Body of pancreas (tissue), 4 donors: ENCODE data around the gene SYNJ1. TPM values are rescaled to one million over a fixed set of nuclear protein-coding genes. Genes with fewer than 3 reads are reported as not detected.
"Not testable (repeated sequence)": the region's sequence is repeated elsewhere in the genome, so short reads cannot be mapped to it uniquely, and the experiment has no call there.

Source experiments
- ATAC-seq: fragments of 150-250 bp; one replicate; pipeline ENCODE4 v1.9.1; 2016
- DNase-seq, 4 donors: peaks; one replicate each; pipeline ENCODE4 v3.0.0-alpha.2; 2019
- H3K27ac ChIP-seq, 4 donors: fragments of 200-600 bp; sonication (generic); 1 replicate in 3 of 4; 2 replicates in 1 of 4; pipeline versions ENCODE4 v1.5.1 to v1.6.1; 2016 to 2019; ENCODE audit warnings: mild to moderate bottlenecking in 1 of 4, mixed read lengths in 1 of 4, moderate library complexity in 1 of 4
- H3K27me3 ChIP-seq, 2 donors: fragments of 200-600 bp; sonication (generic); one replicate each; pipeline ENCODE4 v1.6.0; 2016; ENCODE audit warnings: mild to moderate bottlenecking in 1 of 2
- H3K36me3 ChIP-seq, 2 donors: fragments of 200-600 bp; sonication (generic); replicated peaks in 1 of 2; 2 replicates each; pipeline ENCODE4 v1.5.1; 2016; ENCODE audit warnings: low read depth in 2 of 2; ENCODE audit not compliant: insufficient read depth in 1 of 2
- H3K4me1 ChIP-seq: fragments of 200-600 bp; sonication (generic); one replicate; pipeline ENCODE4 v1.6.0; 2016
- H3K4me3 ChIP-seq, 2 donors: fragments of 200-600 bp; sonication (generic); 1 replicate in 1 of 2; 2 replicates in 1 of 2; pipeline ENCODE4 v1.5.1; 2016 to 2019
- H3K9me3 ChIP-seq, 3 donors: fragments of 200-600 bp; sonication (generic); 1 replicate in 2 of 3; 2 replicates in 1 of 3; pipeline ENCODE4 v1.5.1; 2016
- CTCF ChIP-seq, 7 experiments: fragments of 450-650 bp in 4 of 7; fragments of 200-600 bp in 3 of 7; sonication (generic) in 3 of 7; IDR thresholded peaks; one replicate each; pipeline ENCODE4 v1.5.1; 2016 to 2019; ENCODE audit warnings: antibody characterized with exemption in 7 of 7
- POLR2A ChIP-seq, 3 donors: fragments of 450-650 bp; IDR thresholded peaks; one replicate each; pipeline ENCODE4 v1.6.1; 2016; ENCODE audit warnings: antibody characterized with exemption in 3 of 3, mild to moderate bottlenecking in 2 of 3
- WGBS, 2 donors: methylation state at CpG; one replicate each; pipeline ENCODE4 v1.1.5; 2017; 5-methylcytosine and 5-hydroxymethylcytosine counted together
- intact Hi-C: fragments of 100-400 bp; cut with DNase I; formaldehyde crosslinking; loops from one replicate; pipeline ENCODE4 v1.15.1; 2023
- total RNA-seq, 2 donors: library from RNA; depleted of rRNA; stranded (reverse); fragments of >200 nt; gene quantifications; one replicate each; pipeline ENCODE4 v1.1.0, GENCODE V29; 2016

Gene SYNJ1
- total RNA-seq, 2 donors from 2014 or later = 4.6 to 4.7 TPM

DNA sequence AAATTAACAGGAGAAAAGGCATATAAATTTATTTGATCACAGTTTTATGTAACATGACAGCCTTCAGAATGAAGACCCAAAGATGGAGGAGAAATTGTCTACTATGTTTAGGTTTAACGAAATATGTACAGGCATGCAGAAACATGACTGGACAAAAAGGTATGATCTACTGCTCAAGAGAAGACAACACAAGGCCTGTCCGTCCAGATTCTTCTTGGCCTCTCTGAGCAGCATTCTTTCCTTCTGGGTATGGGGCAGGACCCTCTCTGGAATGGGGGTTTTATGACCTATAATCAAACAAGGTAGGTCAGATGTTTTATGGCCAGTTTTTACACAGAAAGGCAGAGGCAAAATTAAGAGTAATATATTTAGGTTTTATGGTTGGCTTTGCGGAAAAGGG, 13.5 kb upstream of the SYNJ1 start:
- H3K27ac ChIP-seq = no peak overlapping the region
- H3K9me3 ChIP-seq = no peaks in the 10 kb centered on the region
- WGBS, 2 donors = 96% methylated on average over 3 of the region's 3 CpGs
- H3K4me1 ChIP-seq = no peaks in the 10 kb centered on the region
- DNase-seq = no peak
- TF ChIP-seq POLR2A (IDR thresholded peaks at IDR 0.05) (no peak), CTCF (IDR thresholded peaks at IDR 0.05) (no peak)
- H3K27me3 ChIP-seq = no peaks in the 10 kb centered on the region
- H3K4me3 ChIP-seq = no peak overlapping the region
- peaks cover 4 to 20% of the 10 kb centered on the region in 2 donors for H3K36me3 ChIP-seq
- intact Hi-C loops = no loop called here
- no peak for ATAC-seq

GRCh38 chr21:32739946-32740345, 12.1 kb upstream of the SYNJ1 start:
- no peaks in the 10 kb centered on the region for H3K9me3 ChIP-seq
- WGBS, 2 donors = 96 to 100% methylated on average over 2 of the region's 2 CpGs
- no peak overlapping the region for H3K4me3 ChIP-seq
- H3K36me3 ChIP-seq = peaks cover 4 to 18% of the 10 kb centered on the region in 2 donors
- intact Hi-C loops = no loop called here
- H3K4me1 ChIP-seq = no peaks in the 10 kb centered on the region
- H3K27ac ChIP-seq = no peak overlapping the region
- H3K27me3 ChIP-seq = no peaks in the 10 kb centered on the region
- ATAC-seq = no peak
- TF ChIP-seq CTCF (IDR thresholded peaks at IDR 0.05) (no peak), POLR2A (IDR thresholded peaks at IDR 0.05) (no peak)
- no peak for DNase-seq

GRCh38 chr21:32736083-32736482, 8.3 kb upstream of the SYNJ1 start:
- ATAC-seq, H3K27me3 ChIP-seq, H3K36me3 ChIP-seq, H3K4me1 ChIP-seq, DNase-seq, H3K4me3 ChIP-seq, H3K9me3 ChIP-seq, H3K27ac ChIP-seq, intact Hi-C loops: not testable (repeated sequence)
- 84 to 91% methylated on average over 4 of the region's 4 CpGs for WGBS, 2 donors

GRCh38 chr21:32735524-32735923, 7.7 kb upstream of the SYNJ1 start:
- WGBS, 2 donors = 84 to 92% methylated on average over 2 of the region's 2 CpGs
- Histone ChIP-seq H3K4me3 (no peak overlapping the region), H3K27me3 (no peaks in the 10 kb centered on the region), H3K36me3 (peaks cover 0 to 4% of the 10 kb centered on the region in 2 donors), H3K4me1 (no peaks in the 10 kb centered on the region), H3K9me3 (no peaks in the 10 kb centered on the region), H3K27ac (no peak overlapping the region)
- intact Hi-C loops = no loop called here
- no peak for ATAC-seq
- TF ChIP-seq POLR2A (IDR thresholded peaks at IDR 0.05) (no peak), CTCF (IDR thresholded peaks at IDR 0.05) (no peak)
- no peak for DNase-seq

- WGBS, 2 donors = 87 to 93% methylated on average over 5 of the region's 5 CpGs
- Histone ChIP-seq H3K4me1 (no peaks in the 10 kb centered on the region), H3K27ac (no peak overlapping the region), H3K36me3 (peaks cover 0 to 4% of the 10 kb centered on the region in 2 donors), H3K9me3 (no peaks in the 10 kb centered on the region), H3K4me3 (no peak overlapping the region), H3K27me3 (no peaks in the 10 kb centered on the region)
- TF ChIP-seq POLR2A (IDR thresholded peaks at IDR 0.05) (no peak), CTCF (IDR thresholded peaks at IDR 0.05) (no peak)
- DNase-seq (no peak), ATAC-seq (no peak)
- intact Hi-C loops = no loop called here
Observed at GRCh38 chr21:32733990-32734613, 6.3 kb upstream of the SYNJ1 start.
